PC-3 (cell line): Measurements from ENCODE around the gene PDLIM5.

Experiments
- CTCF ChIP-seq: fragments of 300-600 bp; sonication (generic); conservative IDR thresholded peaks from 2 replicates; pipeline ENCODE4 v1.5.1; 2017; ENCODE audit warnings: antibody characterized with exemption, low read depth, mild to moderate bottlenecking, low read length
- EZH2phosphoT487 ChIP-seq: fragments of 300-600 bp; sonication (generic); IDR thresholded peaks from 2 replicates; pipeline ENCODE4 v1.6.1; 2018; ENCODE audit warnings: mild to moderate bottlenecking, antibody characterized with exemption, low read length, borderline replicate concordance

- TF ChIP-seq CTCF = no peak
- no peak for TF ChIP-seq EZH2phosphoT487
These were observed 6.9 kb downstream of the PDLIM5 start for GRCh38 chr4:94458682-94459081.
